ENCODE results near the gene PCDHGA11.

GRCh38 chr5:141434006-141434405 lies 13.2 kb downstream of the PCDHGA11 start:
- no peak for TF ChIP-seq CTCF (conservative IDR thresholded peaks at IDR 0.05; ENCODE audit: low read length)
- TF ChIP-seq EZH2phosphoT487 (IDR thresholded peaks at IDR 0.05; ENCODE audit: borderline replicate concordance, low read depth, low read length) = no peak
